SK-N-MC (cell line): ENCODE measurements around the gene DPH7.

Experiments used
- EZH2 ChIP-seq: fragments of 200-600 bp; sonication (generic); IDR thresholded peaks from one replicate; pipeline ENCODE4 v1.6.1; 2017; ENCODE audit warnings: antibody characterized with exemption
- POLR2AphosphoS5 ChIP-seq: IDR thresholded peaks from 2 replicates; pipeline ENCODE4 v1.6.1; 2012; ENCODE audit warnings: mild to moderate bottlenecking, low read depth, low read length, borderline replicate concordance

GRCh38 chr9:137582286-137582860 lies 3.6 kb upstream of the DPH7 start:
- TF ChIP-seq EZH2 (no peak), POLR2AphosphoS5 (no peak)
